Keratinocyte (primary cell): ENCODE data around the gene DSTYK. TPM values are rescaled to one million over a fixed set of nuclear protein-coding genes. Genes with fewer than 3 reads are reported as not detected.

Experiments
- DNase-seq: peaks from one replicate; pipeline ENCODE4 v3.0.0-alpha.2; 2011; ENCODE audit warnings: low read depth, missing footprints, low spot score
- FAIRE-seq: peaks from 2 replicates; lab custom pipeline; 2011; peaks lifted over from hg19 to GRCh38; lab: Jason Lieb, UNC
- H2AFZ ChIP-seq: 2 replicates; pipeline ENCODE4 v1.6.0; 2012; ENCODE audit warnings: low read length, control low read depth, inconsistent platforms; ENCODE audit not compliant: control insufficient read depth
- H3K27ac ChIP-seq: 2 replicates; pipeline ENCODE4 v1.5.1; 2011; ENCODE audit warnings: low read length; ENCODE audit not compliant: control insufficient read depth, insufficient read depth
- H3K27me3 ChIP-seq: 3 replicates; pipeline ENCODE4 v1.6.0; 2011; ENCODE audit warnings: low read length; ENCODE audit not compliant: control insufficient read depth, insufficient read depth; ENCODE audit errors: extremely low read depth
- H3K36me3 ChIP-seq, 2 experiments: 2 replicates in 1 of 2; 3 replicates in 1 of 2; pipeline ENCODE4 v1.5.1; 2011; ENCODE audit warnings: low read length in 2 of 2, mild to moderate bottlenecking in 1 of 2; ENCODE audit not compliant: control insufficient read depth in 2 of 2, insufficient read depth in 2 of 2; ENCODE audit errors: extremely low read depth in 1 of 2
- H3K4me1 ChIP-seq: 3 replicates; pipeline ENCODE4 v1.5.1; 2011; ENCODE audit warnings: low read length; ENCODE audit not compliant: control insufficient read depth, insufficient read depth; ENCODE audit errors: extremely low read depth
- H3K4me2 ChIP-seq: 3 replicates; pipeline ENCODE4 v1.6.0; 2011; ENCODE audit warnings: low read depth, low read length; ENCODE audit not compliant: control insufficient read depth, insufficient read depth; ENCODE audit errors: extremely low read depth
- H3K4me3 ChIP-seq, 3 experiments: fragments of 200-600 bp in 1 of 3; sonication (generic) in 1 of 3; 2 replicates in 2 of 3; 3 replicates in 1 of 3; pipeline ENCODE4 v1.5.1; 2011 to 2016; ENCODE audit warnings: low read length in 3 of 3, mild to moderate bottlenecking in 3 of 3, control low read depth in 2 of 3, inconsistent platforms in 1 of 3, low read depth in 1 of 3, mixed read lengths in 1 of 3, mixed run types in 1 of 3, moderate library complexity in 1 of 3; ENCODE audit not compliant: control insufficient read depth in 2 of 3, insufficient read depth in 2 of 3; ENCODE audit errors: extremely low read depth in 1 of 3
- H3K79me2 ChIP-seq: 2 replicates; pipeline ENCODE4 v1.6.0; 2012; ENCODE audit warnings: low read length; ENCODE audit not compliant: control insufficient read depth, insufficient read depth
- H3K9ac ChIP-seq: 3 replicates; pipeline ENCODE4 v1.6.0; 2011; ENCODE audit warnings: low read length; ENCODE audit not compliant: control insufficient read depth, insufficient read depth; ENCODE audit errors: extremely low read depth
- H3K9me1 ChIP-seq: 3 replicates; pipeline ENCODE4 v1.6.0; 2011; ENCODE audit warnings: low read length; ENCODE audit not compliant: control insufficient read depth, insufficient read depth; ENCODE audit errors: extremely low read depth
- H3K9me3 ChIP-seq: 2 replicates; pipeline ENCODE4 v1.5.1; 2012; ENCODE audit warnings: low read depth, low read length; ENCODE audit not compliant: control insufficient read depth
- H4K20me1 ChIP-seq: 3 replicates; pipeline ENCODE4 v1.6.0; 2011; ENCODE audit warnings: low read length; ENCODE audit not compliant: control insufficient read depth, insufficient read depth; ENCODE audit errors: extremely low read depth
- CTCF ChIP-seq, 3 experiments: IDR thresholded peaks in 1 of 3; conservative IDR thresholded peaks in 1 of 3; optimal IDR thresholded peaks in 1 of 3; 2 replicates in 2 of 3; 3 replicates in 1 of 3; pipeline versions ENCODE3 to v1.5.1; 2011; ENCODE audit warnings: low read length in 3 of 3, mild to moderate bottlenecking in 3 of 3, moderate library complexity in 2 of 3, control low read depth in 1 of 3, inconsistent platforms in 1 of 3; ENCODE audit not compliant: insufficient read depth in 2 of 3; ENCODE audit errors: extremely low read depth in 1 of 3
- EZH2 ChIP-seq: IDR thresholded peaks from one replicate; pipeline ENCODE4 v1.6.1; 2012; ENCODE audit warnings: inconsistent platforms, mild to moderate bottlenecking, low read length, moderate library complexity
- dilution Hi-C: fragments of 300-500 bp; cut with MboI; formaldehyde crosslinking; loops from one replicate; pipeline ENCODE4 v1.7.0; 2020; ENCODE audit warnings: low sequenced_read_pairs; ENCODE audit not compliant: extremely low pct_ligation_motif_present
- polyA plus RNA-seq, 5 experiments: library from polyadenylated mRNA; depleted of rRNA in 3 of 5; stranded (reverse) in 3 of 5; stranded (forward) in 1 of 5; unstranded in 1 of 5; fragments of >200 nt; gene quantifications; 1 replicate in 1 of 5; 2 replicates in 3 of 5; 3 replicates in 1 of 5; pipeline versions ENCODE4 v1.2.1 to v1.2.3, GENCODE V29; 2011 to 2012; ENCODE audit warnings: missing spikeins in 2 of 5, low read depth in 1 of 5, low replicate concordance in 1 of 5

The DSTYK gene
- polyA plus RNA-seq, 1 donor (not counting 4 experiments of a cell fraction or from before 2014, with no cell fraction given) = 7.6 TPM

GRCh38 chr1:205188596-205188995 lies 22.9 kb downstream of the DSTYK start:
- peaks cover 4 to 6% of the 10 kb centered on the region in 2 experiments for H3K36me3 ChIP-seq
- H3K4me2 ChIP-seq = no peak overlapping the region
- no peaks in the 10 kb centered on the region for H3K27me3 ChIP-seq
- no peak overlapping the region for H3K9ac ChIP-seq
- H3K4me1 ChIP-seq = no peaks in the 10 kb centered on the region
- H3K9me3 ChIP-seq = no peaks in the 10 kb centered on the region
- H3K4me3 ChIP-seq = no peak overlapping the region
- H3K9me1 ChIP-seq = no peaks in the 10 kb centered on the region
- H2AFZ ChIP-seq = no peak overlapping the region
- no peak for FAIRE-seq
- H4K20me1 ChIP-seq = peaks cover 2% of the 10 kb centered on the region
- TF ChIP-seq EZH2 (no peak), CTCF (optimal IDR thresholded peaks at IDR 0.05 in 1 of 3, IDR thresholded peaks at IDR 0.05 in 1 of 3, conservative IDR thresholded peaks at IDR 0.05 in 1 of 3; ENCODE audit: extremely low read depth in 1 of 3, insufficient read depth in 2 of 3, low read length in 3 of 3) (no peak)
- dilution Hi-C loops = no loop called here
- H3K79me2 ChIP-seq = peaks cover 8% of the 10 kb centered on the region
- no peak for DNase-seq
- no peak overlapping the region for H3K27ac ChIP-seq

- H3K4me3 ChIP-seq = no peak overlapping the region
- no peak overlapping the region for H3K4me2 ChIP-seq
- peaks cover 8% of the 10 kb centered on the region for H3K79me2 ChIP-seq
- H2AFZ ChIP-seq = no peak overlapping the region
- DNase-seq = no peak
- FAIRE-seq = no peak
- H3K27ac ChIP-seq = no peak overlapping the region
- H4K20me1 ChIP-seq = peaks cover 2% of the 10 kb centered on the region
- H3K9ac ChIP-seq = no peak overlapping the region
- no peaks in the 10 kb centered on the region for H3K9me3 ChIP-seq
- H3K27me3 ChIP-seq = no peaks in the 10 kb centered on the region
- no peaks in the 10 kb centered on the region for H3K9me1 ChIP-seq
- H3K36me3 ChIP-seq = peaks cover 4 to 7% of the 10 kb centered on the region in 2 experiments
- dilution Hi-C loops = no loop called here
- no peaks in the 10 kb centered on the region for H3K4me1 ChIP-seq
- TF ChIP-seq EZH2 = no peak
- TF ChIP-seq CTCF (optimal IDR thresholded peaks at IDR 0.05 in 1 of 3, IDR thresholded peaks at IDR 0.05 in 1 of 3, conservative IDR thresholded peaks at IDR 0.05 in 1 of 3; ENCODE audit: extremely low read depth in 1 of 3, insufficient read depth in 2 of 3, low read length in 3 of 3) = no peak
These were observed 23.4 kb downstream of the DSTYK start for GRCh38 chr1:205188098-205188497.
